BLaER1 treated with 17β-estradiol and CSF1 and Interleukin-3, amounts not matched to agents 10 nM and 100 nM (cell line): ENCODE data around the gene ANKRD18B.
"Not testable (repeated sequence)": the region's sequence is repeated elsewhere in the genome, so short reads cannot be mapped to it uniquely, and the experiment has no call there.

ENCODE experiments used
- H3K27ac ChIP-seq, 11 experiments: shearing (Covaris generic); formaldehyde crosslinking; 2 replicates each; pipeline ENCODE4 v1.8.1; 2022
- H3K27me3 ChIP-seq, 11 experiments: shearing (Covaris generic); formaldehyde crosslinking; 2 replicates each; pipeline ENCODE4 v1.8.1; 2022
- H3K36me3 ChIP-seq, 11 experiments: shearing (Covaris generic); formaldehyde crosslinking; 2 replicates each; pipeline ENCODE4 v1.8.1; 2022
- H3K4me1 ChIP-seq, 10 experiments: shearing (Covaris generic); formaldehyde crosslinking; 2 replicates each; pipeline ENCODE4 v1.8.1; 2022
- H3K4me2 ChIP-seq, 11 experiments: shearing (Covaris generic); formaldehyde crosslinking; 2 replicates each; pipeline ENCODE4 v1.8.1; 2022
- H3K4me3 ChIP-seq, 10 experiments: shearing (Covaris generic); formaldehyde crosslinking; 2 replicates each; pipeline ENCODE4 v1.8.1; 2022
- H3K9ac ChIP-seq, 11 experiments: shearing (Covaris generic); formaldehyde crosslinking; 2 replicates each; pipeline ENCODE4 v1.8.1; 2022
- H3K9me3 ChIP-seq, 11 experiments: shearing (Covaris generic); formaldehyde crosslinking; replicated peaks in 1 of 11; 2 replicates each; pipeline ENCODE4 v1.8.1; 2022
- H4K20me1 ChIP-seq, 11 experiments: shearing (Covaris generic); formaldehyde crosslinking; 2 replicates each; pipeline ENCODE4 v1.8.1; 2022
- Cebpa-rat ChIP-seq, 11 experiments: shearing (Covaris generic); IDR thresholded peaks; 2 replicates each; pipeline ENCODE4 v1.8.1; 2022

ANKRD18B gene

DNA sequence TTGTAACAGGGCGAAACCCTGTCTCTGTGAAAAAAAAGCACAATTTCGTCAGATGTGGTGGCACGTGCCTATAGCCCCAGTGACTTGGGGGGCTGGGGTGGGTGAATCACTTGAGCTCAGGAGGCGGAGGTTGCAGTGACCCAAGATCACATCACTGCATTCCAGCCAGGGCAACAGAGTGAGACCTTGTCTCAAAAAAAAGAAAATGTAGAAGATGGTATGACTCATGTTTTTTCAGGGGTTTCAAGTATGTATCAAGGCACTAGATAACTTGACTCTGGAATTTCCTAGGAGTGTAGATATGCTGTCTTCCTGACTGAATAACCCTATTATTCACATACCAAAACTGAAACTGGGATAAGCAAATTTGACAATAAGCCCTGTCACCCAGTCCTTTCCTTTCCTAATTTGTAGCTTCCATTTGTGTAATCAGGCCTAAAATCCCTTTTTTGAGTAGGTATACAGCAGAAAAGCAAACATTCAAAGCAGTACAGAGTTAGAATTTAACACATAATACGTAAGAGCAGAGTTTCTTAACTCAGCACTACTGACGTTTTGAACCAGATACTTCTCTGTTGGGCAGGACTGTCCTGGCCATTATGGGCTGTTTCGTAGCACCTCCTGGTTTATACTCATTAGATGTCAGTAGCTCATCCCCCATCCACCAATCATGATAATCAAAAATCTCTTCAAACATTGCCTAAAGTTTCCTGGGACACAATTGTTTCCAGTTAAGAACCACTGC lies 17.3 kb upstream of the ANKRD18B start:
- H3K27me3 ChIP-seq, result no peaks in the 10 kb centered on the region
- H3K9me3 ChIP-seq, result no peaks in the 10 kb centered on the region
- H3K4me1 ChIP-seq, result no peaks in the 10 kb centered on the region
- no peaks in the 10 kb centered on the region for H3K36me3 ChIP-seq
- H3K4me2 ChIP-seq, result no peak overlapping the region
- H3K4me3 ChIP-seq, result no peak overlapping the region
- no peak overlapping the region for H3K27ac ChIP-seq
- no peak overlapping the region for H3K9ac ChIP-seq
- H4K20me1 ChIP-seq, result no peaks in the 10 kb centered on the region
- TF ChIP-seq Cebpa-rat (IDR thresholded peaks at IDR 0.05), result no peak

DNA sequence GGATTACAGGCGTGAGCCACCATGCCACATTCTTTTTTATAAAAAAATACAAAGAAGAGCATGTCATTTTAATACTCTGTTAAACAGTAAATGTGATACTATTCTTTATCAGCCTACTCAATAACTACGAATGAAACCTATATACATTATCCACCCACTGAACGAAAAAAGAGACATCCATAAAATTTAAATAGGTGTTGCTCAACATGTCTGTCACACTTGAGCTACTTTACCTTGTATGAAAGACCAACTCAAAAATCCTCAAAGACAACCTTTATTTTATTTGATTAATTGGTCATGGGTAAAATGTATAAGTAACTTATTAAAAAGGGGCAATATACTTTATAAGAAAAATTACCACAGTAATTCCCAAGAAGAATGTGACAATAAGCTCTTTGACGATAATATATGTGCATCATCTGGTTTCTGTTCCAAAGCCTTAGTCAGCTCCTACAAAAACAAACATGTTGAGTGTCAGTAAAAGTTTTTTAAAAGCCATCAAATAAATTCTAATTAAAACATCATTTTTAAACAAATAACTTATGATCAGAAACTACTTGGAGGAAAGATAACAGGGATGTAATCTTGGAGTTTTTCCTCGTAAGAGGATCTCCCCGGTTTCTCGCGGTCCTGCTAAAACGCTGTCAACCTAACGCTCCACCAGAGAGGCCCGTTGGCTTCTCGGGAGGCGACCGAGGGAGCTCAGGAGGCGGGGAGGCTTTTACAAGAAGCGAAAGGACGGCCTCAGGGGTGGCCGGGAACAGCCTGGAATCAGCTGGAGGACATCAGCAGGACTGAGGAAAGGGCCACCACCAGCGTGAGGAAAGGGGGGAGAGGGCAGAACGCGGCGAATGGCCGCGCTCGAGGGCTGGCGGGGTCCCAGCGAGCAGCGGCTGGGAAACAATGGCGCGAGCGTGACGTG lies 13.5 kb upstream of the ANKRD18B start:
- H3K4me3 ChIP-seq, result no peak overlapping the region
- no peak overlapping the region for H3K9ac ChIP-seq
- no peaks in the 10 kb centered on the region for H3K36me3 ChIP-seq
- H3K27me3 ChIP-seq, result no peaks in the 10 kb centered on the region
- no peak for TF ChIP-seq Cebpa-rat (IDR thresholded peaks at IDR 0.05)
- peaks cover 13 to 19% (median 16%) of the 10 kb centered on the region in 11 experiments for H3K9me3 ChIP-seq
- H3K4me2 ChIP-seq, result no peak overlapping the region
- no peak overlapping the region for H3K27ac ChIP-seq
- H4K20me1 ChIP-seq, result no peaks in the 10 kb centered on the region
- H3K4me1 ChIP-seq, result no peaks in the 10 kb centered on the region

DNA sequence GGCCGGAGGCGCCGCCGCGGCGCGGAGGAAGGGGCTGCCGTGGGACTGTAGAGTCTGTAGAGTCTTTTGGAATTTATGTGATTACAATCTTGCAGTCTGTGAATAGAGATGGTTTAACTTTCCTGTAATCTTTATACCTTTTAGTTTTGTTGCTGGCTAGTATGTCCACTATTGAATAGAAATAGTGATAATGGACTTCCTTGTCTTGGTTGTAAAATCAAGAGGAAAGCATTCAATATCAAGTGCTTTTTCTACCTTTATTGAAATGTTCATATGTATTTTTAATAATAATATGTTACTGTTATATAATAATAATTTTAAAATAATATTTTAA lies 12.9 kb upstream of the ANKRD18B start:
- not testable (repeated sequence) for H3K27me3 ChIP-seq, H3K27ac ChIP-seq, H3K36me3 ChIP-seq, H3K4me3 ChIP-seq, H4K20me1 ChIP-seq, H3K9ac ChIP-seq, H3K4me1 ChIP-seq, H3K4me2 ChIP-seq
- peaks cover 16 to 23% (median 20%) of the 10 kb centered on the region in 11 experiments for H3K9me3 ChIP-seq

DNA sequence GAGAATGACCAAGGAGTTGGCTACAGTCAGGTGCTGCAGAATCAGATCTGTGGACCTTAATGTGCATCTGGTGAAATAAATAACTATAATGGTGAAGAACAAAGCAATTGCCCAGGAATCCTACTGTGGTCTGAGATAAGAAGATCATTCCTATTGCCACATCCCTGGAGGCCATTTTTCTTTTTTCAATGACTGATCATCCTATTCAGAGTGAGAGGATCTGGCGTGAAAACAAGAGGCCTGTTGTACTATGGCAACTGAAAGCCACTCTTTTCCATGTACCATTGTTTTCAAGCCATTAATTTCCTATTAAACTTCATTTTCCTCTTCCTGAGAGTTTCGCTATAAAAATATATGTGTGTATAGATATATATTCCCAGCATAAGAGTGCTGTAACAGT lies 11.5 kb upstream of the ANKRD18B start:
- H3K9ac ChIP-seq, H3K4me2 ChIP-seq, H3K27me3 ChIP-seq, H3K4me3 ChIP-seq, H3K27ac ChIP-seq, H3K36me3 ChIP-seq, H3K4me1 ChIP-seq, H4K20me1 ChIP-seq: not testable (repeated sequence)
- H3K9me3 ChIP-seq, result peaks cover 16 to 23% (median 20%) of the 10 kb centered on the region in 11 experiments

DNA sequence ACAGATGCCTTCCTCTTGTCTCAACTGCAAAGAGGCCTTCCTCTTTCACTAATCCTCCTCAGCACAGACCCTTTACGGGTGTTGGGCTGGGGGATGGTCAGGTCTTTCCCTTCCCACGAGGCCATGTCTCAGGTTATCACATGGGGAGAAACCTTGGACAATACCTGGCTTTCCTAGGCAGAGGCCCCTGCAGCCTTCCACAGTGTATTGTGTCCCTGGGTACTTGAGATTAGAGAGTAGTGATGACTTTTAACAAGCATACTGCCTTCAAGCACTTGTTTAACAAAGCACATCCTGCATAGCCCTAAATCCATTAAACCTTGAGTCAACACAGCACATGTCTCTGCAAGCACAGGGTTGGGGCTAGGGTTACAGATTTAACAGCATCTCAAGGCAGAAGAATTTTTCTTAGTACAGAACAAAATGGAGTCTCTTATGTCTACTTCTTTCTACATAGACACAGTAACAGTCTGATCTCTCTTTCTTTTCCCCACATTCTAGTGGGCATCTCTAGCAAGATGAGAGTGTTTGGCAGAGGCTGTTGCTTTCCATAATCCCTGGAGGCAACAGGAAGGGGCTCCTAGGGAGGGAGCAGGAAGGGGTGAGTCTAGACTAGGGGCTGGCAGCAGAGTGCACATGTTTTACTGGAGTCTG lies 8.6 kb upstream of the ANKRD18B start:
- H3K4me2 ChIP-seq, H3K4me3 ChIP-seq, H4K20me1 ChIP-seq, H3K27ac ChIP-seq, H3K4me1 ChIP-seq, H3K9ac ChIP-seq, H3K27me3 ChIP-seq, H3K36me3 ChIP-seq: not testable (repeated sequence)
- H3K9me3 ChIP-seq, result peaks cover 16 to 23% (median 20%) of the 10 kb centered on the region in 11 experiments

DNA sequence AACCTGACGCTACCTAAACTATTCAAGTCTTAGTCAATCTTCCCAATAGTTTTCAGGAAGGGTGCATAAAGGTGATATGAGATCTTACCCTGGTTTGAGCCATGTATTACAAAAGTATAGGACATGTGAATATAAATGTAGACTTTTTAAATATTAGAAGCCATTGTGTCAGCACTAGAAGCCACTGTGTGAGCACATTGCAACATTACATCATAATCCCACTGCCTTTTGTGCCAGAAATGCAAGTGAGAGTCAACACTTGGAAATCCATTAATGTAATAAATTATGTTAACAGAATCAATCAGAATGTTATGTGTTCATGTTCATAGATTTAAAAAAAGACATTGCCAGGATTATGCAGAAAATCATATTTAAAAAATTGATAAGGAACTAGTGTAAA lies 7.7 kb upstream of the ANKRD18B start:
- H3K36me3 ChIP-seq, H3K4me2 ChIP-seq, H3K27me3 ChIP-seq, H3K9ac ChIP-seq, H3K4me1 ChIP-seq, H3K27ac ChIP-seq, H4K20me1 ChIP-seq, H3K4me3 ChIP-seq: not testable (repeated sequence)
- peaks cover 16 to 23% (median 20%) of the 10 kb centered on the region in 11 experiments for H3K9me3 ChIP-seq

DNA sequence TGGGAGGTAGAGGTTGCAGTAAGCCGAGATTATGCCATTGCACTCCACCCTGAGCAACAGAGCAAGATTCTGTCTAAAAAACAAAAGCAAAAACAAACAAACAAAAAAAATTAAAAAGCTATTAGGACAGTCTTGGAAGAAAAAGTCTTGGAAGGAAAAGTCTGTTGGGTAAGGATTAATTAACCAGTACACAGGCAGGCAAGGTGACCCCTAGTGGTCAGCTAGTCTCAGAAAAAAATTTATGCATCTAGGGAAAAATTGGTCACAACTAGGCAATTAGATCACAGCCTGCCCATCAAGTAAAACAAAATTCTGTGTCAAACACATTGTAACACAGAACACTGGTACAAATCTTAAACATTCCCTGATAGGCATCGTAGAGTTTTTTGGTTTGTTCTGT lies 6.7 kb upstream of the ANKRD18B start:
- no peaks in the 10 kb centered on the region for H3K27me3 ChIP-seq
- H3K9me3 ChIP-seq, result peaks cover 16 to 23% (median 20%) of the 10 kb centered on the region in 11 experiments
- H3K9ac ChIP-seq, result no peak overlapping the region
- H3K4me1 ChIP-seq, result no peaks in the 10 kb centered on the region
- H3K4me2 ChIP-seq, result no peak overlapping the region
- no peaks in the 10 kb centered on the region for H3K36me3 ChIP-seq
- H4K20me1 ChIP-seq, result no peaks in the 10 kb centered on the region
- TF ChIP-seq Cebpa-rat (IDR thresholded peaks at IDR 0.05), result no peak
- H3K4me3 ChIP-seq, result no peak overlapping the region
- H3K27ac ChIP-seq, result no peak overlapping the region

DNA sequence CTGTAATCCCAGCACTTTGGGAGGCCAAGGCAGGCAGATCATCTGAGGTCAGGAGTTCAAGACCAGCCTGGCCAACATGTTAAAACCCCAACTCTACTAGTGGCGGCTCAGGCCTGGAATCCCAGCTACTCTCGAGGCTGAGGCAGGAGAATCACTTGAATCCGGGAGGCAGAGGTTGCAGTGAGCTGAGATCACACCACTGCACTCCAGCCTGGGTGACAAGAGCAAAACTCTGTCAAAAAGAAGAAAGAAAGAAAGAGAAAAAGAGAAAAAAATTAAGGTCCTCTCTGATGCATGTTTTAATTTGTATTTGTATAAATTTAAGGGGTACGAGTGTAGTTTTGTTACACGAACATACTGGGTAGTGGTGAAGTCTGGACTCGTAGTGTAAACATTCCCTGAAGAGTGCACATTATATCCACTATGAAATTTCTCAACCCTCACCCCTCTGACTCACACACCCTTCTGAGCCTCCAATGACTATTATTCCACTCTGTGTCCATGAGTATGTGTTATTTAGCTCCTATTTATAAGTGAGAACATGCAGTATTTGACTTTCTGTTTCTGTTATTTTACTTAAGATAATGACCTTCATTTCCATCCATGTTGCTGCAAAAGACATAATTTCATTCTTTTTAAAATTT lies 6.0 kb upstream of the ANKRD18B start:
- H3K27ac ChIP-seq, H3K9ac ChIP-seq, H3K4me1 ChIP-seq, H3K4me2 ChIP-seq, H3K4me3 ChIP-seq, H3K27me3 ChIP-seq, H4K20me1 ChIP-seq, H3K36me3 ChIP-seq: not testable (repeated sequence)
- peaks cover 16 to 23% (median 20%) of the 10 kb centered on the region in 11 experiments for H3K9me3 ChIP-seq

DNA sequence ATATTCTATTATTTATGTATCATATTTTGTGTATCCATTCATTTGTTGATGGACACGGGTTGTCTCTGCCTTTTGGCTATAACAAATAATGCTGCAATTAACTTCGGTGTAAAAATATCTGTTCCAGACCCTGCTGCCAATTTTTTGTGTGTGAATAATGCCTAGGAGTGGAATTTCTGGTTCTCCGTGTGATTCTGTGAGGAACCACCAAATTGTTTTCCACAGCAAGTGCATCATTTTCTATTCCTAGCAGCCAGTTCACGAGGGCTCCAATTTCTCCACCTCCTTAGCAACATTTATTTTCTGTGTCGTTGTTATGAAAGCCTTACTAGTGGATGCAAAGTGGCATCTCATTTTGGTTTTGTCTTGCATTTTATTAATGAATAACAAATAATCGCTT lies 2.2 kb upstream of the ANKRD18B start:
- not testable (repeated sequence) for H3K4me3 ChIP-seq, H3K4me1 ChIP-seq, H3K27me3 ChIP-seq, H3K9ac ChIP-seq, H3K27ac ChIP-seq, H3K4me2 ChIP-seq, H4K20me1 ChIP-seq, H3K36me3 ChIP-seq
- H3K9me3 ChIP-seq, result peaks cover 9 to 16% (median 15%) of the 10 kb centered on the region in 11 experiments; a peak in 21 of 22 replicates
